Activated T-helper 2 cell treated with anti-CD3 and anti-CD28 coated beads, Interferon-gamma antibody, Interleukin-2, Interleukin-4, amounts not matched to agents 10 μg/mL and 5 μg/mL and 100 μg/mL, durations not matched to agents 14 hours and 24 hours and 36 hours (primary cell): ENCODE measurements around the gene NFU1. TPM values are rescaled to one million over a fixed set of nuclear protein-coding genes. Genes with fewer than 3 reads are reported as not detected.

ENCODE experiments used
- DNase-seq: peaks from one replicate; pipeline ENCODE4 v3.0.0; 2021; ENCODE audit warnings: low spot score
- H3K27ac Mint-ChIP-seq: one replicate; pipeline ENCODE4 v1.8.0; 2021; ENCODE audit warnings: mixed read lengths
- H3K27me3 Mint-ChIP-seq: one replicate; pipeline ENCODE4 v1.8.0; 2021; ENCODE audit warnings: low read depth, mixed read lengths
- H3K36me3 Mint-ChIP-seq: one replicate; pipeline ENCODE4 v1.8.0; 2021; ENCODE audit warnings: low read depth, mixed read lengths
- H3K4me1 Mint-ChIP-seq: one replicate; pipeline ENCODE4 v1.8.0; 2021; ENCODE audit warnings: low read depth, mixed read lengths
- H3K4me3 Mint-ChIP-seq: one replicate; pipeline ENCODE4 v1.8.0; 2021; ENCODE audit warnings: low read depth, mild to moderate bottlenecking, moderate library complexity, mixed read lengths
- H3K9me3 Mint-ChIP-seq: one replicate; pipeline ENCODE4 v1.8.0; 2021; ENCODE audit warnings: mixed read lengths
- intact Hi-C: fragments of 100-400 bp; cut with micrococcal nuclease; formaldehyde crosslinking; loops from one replicate; pipeline ENCODE4 v1.15.1; 2023
- total RNA-seq: library from RNA; stranded (reverse); gene quantifications from 2 replicates; pipeline ENCODE4 v1.2.3, GENCODE V29; 2022

Gene NFU1
- 54.3 and 57.9 TPM in 2 replicates for total RNA-seq

GRCh38 chr2:69436938-69437750 is at the start of gene NFU1:
Gene NFU1, minus strand, starts transcription at chr2:69437435. Its CDS starts 13 bp downstream, at chr2:69437422.
- intact Hi-C loops = loop anchor here (1.0 to 5.0 kb wide), 7 partner anchors 16 to 390 kb away; partner anchors contain the start of genes GFPT1 and GMCL1
- H3K4me1 Mint-ChIP-seq = peaks cover 24% of the 10 kb centered on the region
- H3K4me3 Mint-ChIP-seq = peak within 1 kb of the TSS; percentile 86
- peak within 1 kb of the TSS; percentile 96 for H3K27ac Mint-ChIP-seq
- H3K9me3 Mint-ChIP-seq = peaks cover 5% of the 10 kb centered on the region
- H3K27me3 Mint-ChIP-seq = no peaks in the 10 kb centered on the region
- peak; percentile 82 for DNase-seq
- peaks cover 11% of the 10 kb centered on the region for H3K36me3 Mint-ChIP-seq

DNA sequence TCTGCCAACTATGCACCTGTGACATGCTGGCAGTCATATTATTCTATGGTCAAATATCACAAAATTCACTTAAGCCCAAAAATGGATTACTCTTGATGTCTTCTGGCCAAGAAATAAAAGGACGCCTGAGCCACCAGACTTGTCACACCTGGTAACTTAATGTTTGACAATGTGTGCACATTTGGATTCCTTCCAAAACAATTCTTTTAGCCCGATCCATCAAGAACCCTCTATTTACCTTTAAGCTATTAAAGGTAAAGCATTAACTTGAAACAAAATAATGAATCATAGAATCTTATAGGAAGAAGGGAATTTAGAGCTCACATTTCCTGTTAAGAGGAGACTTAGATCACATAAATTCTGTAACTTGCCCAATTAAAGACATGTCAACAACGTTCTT is 46.5 kb upstream of the NFU1 start:
- no peak overlapping the region for H3K27ac Mint-ChIP-seq
- H3K4me1 Mint-ChIP-seq = peaks cover 27% of the 10 kb centered on the region
- no peaks in the 10 kb centered on the region for H3K27me3 Mint-ChIP-seq
- H3K4me3 Mint-ChIP-seq = no peak overlapping the region
- intact Hi-C loops = no loop called here
- H3K9me3 Mint-ChIP-seq = no peaks in the 10 kb centered on the region
- H3K36me3 Mint-ChIP-seq = peaks cover 71% of the 10 kb centered on the region
- no peak for DNase-seq

DNA sequence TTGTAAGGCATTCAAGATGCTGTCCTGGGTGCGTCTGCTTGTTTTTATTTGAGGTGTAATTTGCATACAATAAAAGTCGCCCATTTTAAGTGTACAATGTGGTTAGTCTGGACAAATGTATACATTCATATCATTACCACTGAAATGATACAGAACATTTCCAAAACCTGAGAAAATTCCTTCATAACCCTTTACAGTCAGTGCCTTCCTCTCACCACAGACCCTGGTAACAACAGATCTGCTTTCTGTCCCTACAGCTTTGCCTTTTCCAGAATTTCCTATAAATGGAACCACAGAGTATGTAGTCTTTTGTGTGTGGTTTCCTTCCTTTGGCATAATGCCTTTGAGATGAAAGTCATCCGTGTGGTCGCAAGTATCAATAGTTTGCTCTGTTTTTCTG is 45.8 kb upstream of the NFU1 start:
- H3K4me1 Mint-ChIP-seq = peaks cover 27% of the 10 kb centered on the region
- intact Hi-C loops = no loop called here
- H3K4me3 Mint-ChIP-seq = no peak overlapping the region
- H3K9me3 Mint-ChIP-seq = no peaks in the 10 kb centered on the region
- peak overlapping the region; percentile 12 for H3K27ac Mint-ChIP-seq
- DNase-seq = no peak
- peaks cover 69% of the 10 kb centered on the region for H3K36me3 Mint-ChIP-seq
- no peaks in the 10 kb centered on the region for H3K27me3 Mint-ChIP-seq

GRCh38 chr2:69482471-69482870 is 45.2 kb upstream of the NFU1 start:
- Mint-ChIP-seq H3K4me1 (peaks cover 33% of the 10 kb centered on the region), H3K27ac (no peak overlapping the region), H3K27me3 (no peaks in the 10 kb centered on the region), H3K36me3 (peaks cover 66% of the 10 kb centered on the region), H3K9me3 (no peaks in the 10 kb centered on the region), H3K4me3 (no peak overlapping the region)
- intact Hi-C loops = no loop called here
- DNase-seq = no peak

DNA sequence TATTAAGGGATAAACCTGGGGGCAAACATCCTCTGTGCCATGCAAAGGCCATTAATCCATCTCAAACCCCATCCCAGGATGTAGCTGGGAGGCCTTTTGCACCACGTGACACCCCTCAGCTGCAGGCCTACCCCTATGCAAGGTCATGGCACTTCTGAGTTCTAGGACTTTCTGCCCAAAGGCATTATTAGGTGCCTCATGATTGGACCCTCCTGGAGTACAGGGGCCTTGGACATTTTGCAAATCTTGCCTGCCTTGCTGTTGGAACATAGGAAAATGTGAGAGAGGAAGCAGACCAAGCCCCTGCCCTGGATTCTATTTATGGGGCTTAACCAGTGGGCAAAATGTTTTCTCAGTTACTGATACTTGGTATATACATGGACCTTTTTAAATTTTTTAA is 44.2 kb upstream of the NFU1 start:
- no peak for DNase-seq
- Mint-ChIP-seq H3K27ac (no peak overlapping the region), H3K36me3 (peaks cover 65% of the 10 kb centered on the region), H3K4me3 (no peak overlapping the region), H3K9me3 (no peaks in the 10 kb centered on the region), H3K4me1 (peaks cover 37% of the 10 kb centered on the region), H3K27me3 (no peaks in the 10 kb centered on the region)
- intact Hi-C loops = no loop called here

- Mint-ChIP-seq H3K36me3 (peaks cover 56% of the 10 kb centered on the region), H3K27ac (peak overlapping the region; percentile 66), H3K27me3 (no peaks in the 10 kb centered on the region), H3K4me1 (peaks cover 39% of the 10 kb centered on the region), H3K4me3 (no peak overlapping the region), H3K9me3 (no peaks in the 10 kb centered on the region)
- no peak for DNase-seq
- intact Hi-C loops = loop anchor here (2.0 to 5.0 kb wide), 2 partner anchors 13 to 40 kb away; partner anchors contain the start of gene NFU1
Measured at GRCh38 chr2:69477627-69478026, 40.4 kb upstream of the NFU1 start.

DNA sequence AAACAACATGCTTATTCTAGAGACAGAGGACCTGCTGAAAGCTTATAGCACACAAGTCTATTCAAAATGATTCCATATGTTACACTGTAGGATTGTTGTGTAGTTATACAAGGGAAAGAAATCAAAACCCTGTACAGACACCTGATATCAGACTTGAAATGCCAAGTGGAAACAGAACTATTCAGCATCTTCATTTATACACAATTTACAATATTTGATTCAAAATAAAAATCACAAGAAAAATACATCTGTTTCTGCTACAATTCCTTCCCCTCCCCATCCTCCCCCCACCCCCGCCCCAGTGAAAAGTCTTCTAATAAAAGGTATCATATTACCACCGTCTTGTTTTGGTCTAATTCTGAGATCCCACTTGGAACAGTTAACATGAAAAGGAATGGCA is 37.5 kb upstream of the NFU1 start:
- Mint-ChIP-seq H3K4me3 (no peak overlapping the region), H3K4me1 (peaks cover 37% of the 10 kb centered on the region), H3K9me3 (no peaks in the 10 kb centered on the region), H3K27me3 (no peaks in the 10 kb centered on the region), H3K27ac (no peak overlapping the region), H3K36me3 (peaks cover 41% of the 10 kb centered on the region)
- intact Hi-C loops = loop anchor here (5.0 kb wide), 1 partner anchor 37 kb away; the partner anchor contains the start of gene NFU1
- no peak for DNase-seq

- Mint-ChIP-seq H3K27me3 (no peaks in the 10 kb centered on the region), H3K27ac (no peak overlapping the region), H3K4me3 (no peak overlapping the region), H3K4me1 (peaks cover 20% of the 10 kb centered on the region), H3K36me3 (peaks cover 33% of the 10 kb centered on the region), H3K9me3 (no peaks in the 10 kb centered on the region)
- no peak for DNase-seq
- intact Hi-C loops = no loop called here
Measured at GRCh38 chr2:69471793-69472192, 34.6 kb upstream of the NFU1 start.

GRCh38 chr2:69470911-69471310 is 33.7 kb upstream of the NFU1 start:
- Mint-ChIP-seq H3K27me3 (no peaks in the 10 kb centered on the region), H3K27ac (no peak overlapping the region), H3K4me1 (peaks cover 15% of the 10 kb centered on the region), H3K4me3 (no peak overlapping the region), H3K36me3 (peaks cover 36% of the 10 kb centered on the region), H3K9me3 (no peaks in the 10 kb centered on the region)
- DNase-seq = no peak
- intact Hi-C loops = no loop called here

- Mint-ChIP-seq H3K36me3 (peaks cover 36% of the 10 kb centered on the region), H3K4me3 (no peak overlapping the region), H3K9me3 (no peaks in the 10 kb centered on the region), H3K27ac (no peak overlapping the region), H3K27me3 (no peaks in the 10 kb centered on the region), H3K4me1 (peaks cover 5% of the 10 kb centered on the region)
- no peak for DNase-seq
- intact Hi-C loops = no loop called here
Measured at GRCh38 chr2:69469784-69470183, 32.5 kb upstream of the NFU1 start.

GRCh38 chr2:69469375-69469774 is 32.1 kb upstream of the NFU1 start:
- Mint-ChIP-seq H3K36me3 (peaks cover 40% of the 10 kb centered on the region), H3K27ac (no peak overlapping the region), H3K4me3 (no peak overlapping the region), H3K9me3 (no peaks in the 10 kb centered on the region), H3K27me3 (no peaks in the 10 kb centered on the region), H3K4me1 (peaks cover 5% of the 10 kb centered on the region)
- intact Hi-C loops = no loop called here
- no peak for DNase-seq

GRCh38 chr2:69466728-69467127 is 29.5 kb upstream of the NFU1 start:
- Mint-ChIP-seq H3K27ac (no peak overlapping the region), H3K4me1 (peaks cover 5% of the 10 kb centered on the region), H3K27me3 (no peaks in the 10 kb centered on the region), H3K9me3 (no peaks in the 10 kb centered on the region), H3K36me3 (peaks cover 50% of the 10 kb centered on the region), H3K4me3 (no peak overlapping the region)
- intact Hi-C loops = no loop called here
- DNase-seq = no peak
